K562 (cell line): Measurements from ENCODE around the gene DNASE2. TPM values are rescaled to one million over a fixed set of nuclear protein-coding genes. Genes with fewer than 3 reads are reported as not detected.

Experiments used
- BCL6 ChIP-seq: fragments of 250-450 bp; sonication (Bioruptor Pico); IDR thresholded peaks from 2 replicates; pipeline ENCODE4 v1.4.0; 2020
- CBX8 ChIP-seq: fragments of 200-600 bp; sonication (generic); IDR thresholded peaks from 2 replicates; pipeline ENCODE4 v1.6.1; 2012; ENCODE audit warnings: borderline replicate concordance, mixed run types, low read depth, mild to moderate bottlenecking, moderate library complexity, mixed read lengths, low read length, control low read depth, inconsistent platforms; ENCODE audit not compliant: poor library complexity, severe bottlenecking; ENCODE audit errors: extremely low read depth
- CC2D1A ChIP-seq: fragments of 450-650 bp; IDR thresholded peaks from 2 replicates; pipeline ENCODE4 v1.6.1; 2017; ENCODE audit warnings: mild to moderate bottlenecking
- GABPB1 ChIP-seq: sonication (generic); formaldehyde crosslinking; IDR thresholded peaks from 2 replicates; pipeline ENCODE4 v1.8.0; 2022; ENCODE audit warnings: mild to moderate bottlenecking, missing genetic modification reagents
- HDAC2 ChIP-seq: fragments of 450-650 bp; IDR thresholded peaks from 2 replicates; pipeline ENCODE4 v1.6.1; 2016; ENCODE audit warnings: mild to moderate bottlenecking
- KDM1A ChIP-seq, 2 experiments: fragments of 450-650 bp; IDR thresholded peaks; 2 replicates each; pipeline ENCODE4 v1.6.1; 2016; ENCODE audit warnings: mild to moderate bottlenecking in 2 of 2
- KLF13 ChIP-seq: fragments of 450-650 bp; IDR thresholded peaks from 2 replicates; pipeline ENCODE4 v1.6.1; 2016; ENCODE audit warnings: missing genetic modification characterization, low read depth, mild to moderate bottlenecking, missing compliant biosample characterization, moderate library complexity, borderline replicate concordance
- NFIX ChIP-seq: fragments of 250-450 bp; sonication (Bioruptor Pico); IDR thresholded peaks from 2 replicates; pipeline ENCODE4 v1.4.0; 2020; ENCODE audit warnings: low read depth, mild to moderate bottlenecking, moderate library complexity
- NR2F6 ChIP-seq: fragments of 450-650 bp; formaldehyde crosslinking; IDR thresholded peaks from 2 replicates; pipeline ENCODE4 v1.4.0; 2020; ENCODE audit warnings: mild to moderate bottlenecking
- PTRF ChIP-seq: fragments of 450-650 bp; IDR thresholded peaks from 2 replicates; pipeline ENCODE4 v1.6.1; 2016; ENCODE audit warnings: mild to moderate bottlenecking, missing genetic modification characterization, missing compliant biosample characterization
- RAD51 ChIP-seq: fragments of 450-650 bp; IDR thresholded peaks from 2 replicates; pipeline ENCODE4 v1.7.1; 2016; ENCODE audit warnings: low read depth, mild to moderate bottlenecking, borderline replicate concordance
- RBBP5 ChIP-seq: fragments of 200-600 bp; sonication (generic); IDR thresholded peaks from 2 replicates; pipeline ENCODE4 v1.6.1; 2012; ENCODE audit warnings: borderline replicate concordance, mild to moderate bottlenecking, low read length, control low read depth, inconsistent platforms; ENCODE audit not compliant: insufficient read depth, poor library complexity, severe bottlenecking
- RBM22 ChIP-seq: fragments of 200-400 bp; formaldehyde crosslinking; IDR thresholded peaks from 2 replicates; pipeline ENCODE4 v1.6.1; 2018; ENCODE audit warnings: low read length, low read depth; ENCODE audit not compliant: poor library complexity, severe bottlenecking
- TAF7 ChIP-seq: fragments of 450-650 bp; IDR thresholded peaks from 2 replicates; pipeline ENCODE4 v1.6.1; 2016; ENCODE audit warnings: missing genetic modification characterization, missing compliant biosample characterization
- TEAD4 ChIP-seq, 2 experiments: sonication (generic) in 1 of 2; formaldehyde crosslinking in 1 of 2; IDR thresholded peaks; 2 replicates each; pipeline versions ENCODE4 v1.6.1 to v1.8.0; 2012 to 2022; ENCODE audit warnings: borderline replicate concordance in 1 of 2, inconsistent platforms in 1 of 2, low read length in 1 of 2, mild to moderate bottlenecking in 1 of 2, missing genetic modification reagents in 1 of 2
- ZEB2 ChIP-seq: fragments of 450-650 bp; IDR thresholded peaks from 2 replicates; pipeline ENCODE4 v1.6.1; 2016
- ZNF165 ChIP-seq: fragments of 250-450 bp; sonication (Bioruptor Pico); IDR thresholded peaks from 2 replicates; pipeline ENCODE4 v1.4.0; 2020; ENCODE audit warnings: borderline replicate concordance
- ZNF253 ChIP-seq: fragments of 250-450 bp; sonication (Bioruptor Pico); conservative IDR thresholded peaks from 2 replicates; pipeline ENCODE4 v1.6.1; 2021; ENCODE audit warnings: mild to moderate bottlenecking
- polyA plus RNA-seq, 8 experiments: library from polyadenylated mRNA; depleted of rRNA in 4 of 8; stranded (reverse) in 5 of 8; unstranded in 3 of 8; fragments of >200 nt; fragmentation: Nextera tagmentation in 2 of 8; fragmentation: Illumina TruSeq in 1 of 8; extraction: Ambion mirVana in 2 of 8; extraction: Trizol in 1 of 8; gene quantifications; 2 replicates each; pipeline versions ENCODE4 v1.2.1 to v1.2.3, GENCODE V29; 2011 to 2014; ENCODE audit warnings: inconsistent platforms in 1 of 8, missing spikeins in 1 of 8
- total RNA-seq, 7 experiments: library from RNA; depleted of rRNA in 6 of 7; stranded (reverse); fragments of >200 nt in 6 of 7; fragmentation: Illumina TruSeq in 2 of 7; extraction: Trizol in 2 of 7; gene quantifications; 2 replicates each; pipeline versions ENCODE4 v1.2.1 to v1.2.3, GENCODE V29; 2011 to 2021; ENCODE audit warnings: low replicate concordance in 1 of 7
- TF ChIP-seq, protein P1 (sequence below): fragments of 450-650 bp; formaldehyde crosslinking; IDR thresholded peaks from 2 replicates; pipeline ENCODE4 v1.4.0; 2020; ENCODE audit warnings: mild to moderate bottlenecking, moderate library complexity
- TF ChIP-seq, protein P2 (sequence below): sonication (generic); formaldehyde crosslinking; IDR thresholded peaks from 2 replicates; pipeline ENCODE4 v1.8.0; 2022; ENCODE audit warnings: missing genetic modification reagents, mild to moderate bottlenecking, moderate library complexity, borderline replicate concordance
- TF ChIP-seq, protein P3 (sequence below): fragments of 450-650 bp; IDR thresholded peaks from 2 replicates; pipeline ENCODE4 v1.6.1; 2018; ENCODE audit not compliant: partially characterized antibody

The DNASE2 gene
- total and polyA plus RNA-seq, 9 of the 15 experiments (the other 6 are each of a cell fraction or from before 2014, with no cell fraction given), result 4.4 to 27.0 (median 20.2) TPM

DNA sequence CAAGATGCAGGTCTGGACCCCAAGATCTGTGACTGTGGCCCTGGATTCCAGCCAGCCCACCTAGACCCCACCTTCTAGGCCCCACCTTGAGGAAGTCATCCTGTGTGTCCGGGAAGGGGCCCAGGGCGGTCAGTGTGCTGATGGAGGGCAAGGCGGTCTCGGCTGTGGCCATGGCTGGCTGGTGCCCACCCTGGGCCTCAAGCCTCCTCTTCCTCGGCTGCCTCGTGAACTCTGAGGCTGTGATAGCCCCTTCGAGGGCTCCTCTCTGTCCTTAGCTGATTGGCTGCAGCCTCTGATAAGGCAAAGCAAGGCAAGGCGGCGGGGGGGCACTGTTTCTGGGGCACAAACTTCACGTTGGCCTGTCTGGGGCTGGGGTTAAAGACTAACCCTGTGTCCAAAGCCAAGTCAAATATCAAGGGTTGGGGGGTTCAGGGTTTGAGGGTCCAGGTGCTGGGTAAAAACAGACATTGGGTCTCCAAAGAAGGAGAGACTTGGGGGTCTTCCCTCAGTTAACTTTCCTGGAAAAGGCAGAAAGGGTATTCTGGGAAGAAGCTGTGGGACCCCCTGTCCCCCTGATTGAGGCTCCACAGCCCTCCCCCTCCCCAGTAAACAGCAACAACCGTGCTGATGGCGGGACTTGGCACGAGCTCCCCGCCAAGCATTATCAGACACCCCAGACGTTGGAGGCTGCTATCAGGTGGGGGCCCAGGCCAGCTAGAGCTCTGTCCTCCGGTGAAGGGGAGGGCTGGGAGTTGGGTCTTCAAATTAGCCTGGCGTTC, 5.9 kb upstream of the DNASE2 start, which contains the start of gene KLF1 (continued):
- TF ChIP-seq, protein P1, sequence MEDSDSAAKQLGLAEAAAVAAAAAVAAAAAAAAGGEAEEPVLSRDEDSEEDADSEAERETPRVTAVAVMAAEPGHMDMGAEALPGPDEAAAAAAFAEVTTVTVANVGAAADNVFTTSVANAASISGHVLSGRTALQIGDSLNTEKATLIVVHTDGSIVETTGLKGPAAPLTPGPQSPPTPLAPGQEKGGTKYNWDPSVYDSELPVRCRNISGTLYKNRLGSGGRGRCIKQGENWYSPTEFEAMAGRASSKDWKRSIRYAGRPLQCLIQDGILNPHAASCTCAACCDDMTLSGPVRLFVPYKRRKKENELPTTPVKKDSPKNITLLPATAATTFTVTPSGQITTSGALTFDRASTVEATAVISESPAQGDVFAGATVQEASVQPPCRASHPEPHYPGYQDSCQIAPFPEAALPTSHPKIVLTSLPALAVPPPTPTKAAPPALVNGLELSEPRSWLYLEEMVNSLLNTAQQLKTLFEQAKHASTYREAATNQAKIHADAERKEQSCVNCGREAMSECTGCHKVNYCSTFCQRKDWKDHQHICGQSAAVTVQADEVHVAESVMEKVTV, result no peak
- TF ChIP-seq NR2F6 (CRISPR knock-in tag) (no peak), RBM22 (no peak), PTRF (tag) (no peak), CC2D1A (peak; percentile 81; the same call in 1 of the 2 replicates), KLF13 (tag) (no peak), RBBP5 (peak; percentile 63), TAF7 (tag) (peak; percentile 77), CBX8 (no peak), KDM1A (IDR thresholded peaks at IDR 0.05) (peak in 1 of 2 experiments; percentile 84; a peak in 2 of 4 replicates), RAD51 (no peak), ZNF165 (no peak), HDAC2 (no peak), GABPB1 (peak; percentile 49; the same call in 1 of the 2 replicates), ZEB2 (no peak), ZNF253 (no peak), NFIX (CRISPR knock-in tag) (no peak), BCL6 (CRISPR knock-in tag) (no peak), TEAD4 (IDR thresholded peaks at IDR 0.05; ENCODE audit: low read length) (peak; percentile 93), TEAD4 (CRISPR knock-in tag; IDR thresholded peaks at IDR 0.05; ENCODE audit: borderline replicate concordance) (no peak)
- TF ChIP-seq, protein P2, sequence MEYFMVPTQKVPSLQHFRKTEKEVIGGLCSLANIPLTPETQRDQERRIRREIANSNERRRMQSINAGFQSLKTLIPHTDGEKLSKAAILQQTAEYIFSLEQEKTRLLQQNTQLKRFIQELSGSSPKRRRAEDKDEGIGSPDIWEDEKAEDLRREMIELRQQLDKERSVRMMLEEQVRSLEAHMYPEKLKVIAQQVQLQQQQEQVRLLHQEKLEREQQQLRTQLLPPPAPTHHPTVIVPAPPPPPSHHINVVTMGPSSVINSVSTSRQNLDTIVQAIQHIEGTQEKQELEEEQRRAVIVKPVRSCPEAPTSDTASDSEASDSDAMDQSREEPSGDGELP (CRISPR knock-in tag), result peak; percentile 82
- TF ChIP-seq, protein P3, sequence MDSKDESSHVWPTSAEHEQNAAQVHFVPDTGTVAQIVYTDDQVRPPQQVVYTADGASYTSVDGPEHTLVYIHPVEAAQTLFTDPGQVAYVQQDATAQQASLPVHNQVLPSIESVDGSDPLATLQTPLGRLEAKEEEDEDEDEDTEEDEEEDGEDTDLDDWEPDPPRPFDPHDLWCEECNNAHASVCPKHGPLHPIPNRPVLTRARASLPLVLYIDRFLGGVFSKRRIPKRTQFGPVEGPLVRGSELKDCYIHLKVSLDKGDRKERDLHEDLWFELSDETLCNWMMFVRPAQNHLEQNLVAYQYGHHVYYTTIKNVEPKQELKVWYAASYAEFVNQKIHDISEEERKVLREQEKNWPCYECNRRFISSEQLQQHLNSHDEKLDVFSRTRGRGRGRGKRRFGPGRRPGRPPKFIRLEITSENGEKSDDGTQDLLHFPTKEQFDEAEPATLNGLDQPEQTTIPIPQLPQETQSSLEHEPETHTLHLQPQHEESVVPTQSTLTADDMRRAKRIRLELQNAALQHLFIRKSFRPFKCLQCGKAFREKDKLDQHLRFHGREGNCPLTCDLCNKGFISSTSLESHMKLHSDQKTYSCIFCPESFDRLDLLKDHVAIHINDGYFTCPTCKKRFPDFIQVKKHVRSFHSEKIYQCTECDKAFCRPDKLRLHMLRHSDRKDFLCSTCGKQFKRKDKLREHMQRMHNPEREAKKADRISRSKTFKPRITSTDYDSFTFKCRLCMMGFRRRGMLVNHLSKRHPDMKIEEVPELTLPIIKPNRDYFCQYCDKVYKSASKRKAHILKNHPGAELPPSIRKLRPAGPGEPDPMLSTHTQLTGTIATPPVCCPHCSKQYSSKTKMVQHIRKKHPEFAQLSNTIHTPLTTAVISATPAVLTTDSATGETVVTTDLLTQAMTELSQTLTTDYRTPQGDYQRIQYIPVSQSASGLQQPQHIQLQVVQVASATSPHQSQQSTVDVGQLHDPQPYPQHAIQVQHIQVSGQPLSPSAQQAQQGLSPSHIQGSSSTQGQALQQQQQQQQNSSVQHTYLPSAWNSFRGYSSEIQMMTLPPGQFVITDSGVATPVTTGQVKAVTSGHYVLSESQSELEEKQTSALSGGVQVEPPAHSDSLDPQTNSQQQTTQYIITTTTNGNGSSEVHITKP, result peak; percentile 19
